Left ventricle myocardium inferior (tissue), 1 donor: ENCODE data around the gene PTPRG. TPM values are rescaled to one million over a fixed set of nuclear protein-coding genes. Genes with fewer than 3 reads are reported as not detected.
A peak's percentile ranks its signal among the peaks of the same experiment; 100 is the strongest.

Experiments
- DNase-seq: peaks from one replicate; pipeline ENCODE4 v3.0.0-alpha.2; 2020
- H3K27ac ChIP-seq: fragments of 200-600 bp; replicated peaks from 2 replicates; pipeline ENCODE4 v1.8.0; 2021
- H3K27me3 ChIP-seq: fragments of 200-600 bp; 2 replicates; pipeline ENCODE4 v1.8.0; 2021; ENCODE audit warnings: low read depth
- H3K36me3 ChIP-seq: fragments of 200-600 bp; 2 replicates; pipeline ENCODE4 v1.8.0; 2021
- H3K4me1 ChIP-seq: fragments of 200-600 bp; 2 replicates; pipeline ENCODE4 v1.8.0; 2021
- H3K4me3 ChIP-seq: fragments of 200-600 bp; 2 replicates; pipeline ENCODE4 v1.8.0; 2021; ENCODE audit warnings: mild to moderate bottlenecking, moderate library complexity
- H3K9me3 ChIP-seq: fragments of 200-600 bp; replicated peaks from 2 replicates; pipeline ENCODE4 v1.8.0; 2021
- CTCF ChIP-seq: fragments of 200-600 bp; IDR thresholded peaks from 2 replicates; pipeline ENCODE4 v1.8.0; 2021; ENCODE audit warnings: antibody characterized with exemption, mild to moderate bottlenecking, borderline replicate concordance
- intact Hi-C: fragments of 100-400 bp; cut with micrococcal nuclease; formaldehyde crosslinking; loops from one replicate; pipeline ENCODE4 v1.11.0; 2022
- total RNA-seq: library from RNA; stranded (reverse); fragmentation: NEBNext Ultra II Directional; extraction: Animal tissue kit (Norgen Biotek cat#: 25700); gene quantifications from one replicate; pipeline ENCODE4 v1.2.1, GENCODE V29; 2021
- donor health status: DM: no; HTN: yes; CAD: no; lungs with severe emphysema.

The PTPRG gene
- total RNA-seq, 1 donor from 2014 or later = 29.6 TPM

GRCh38 chr3:61832375-61833229, 271.2 kb downstream of the PTPRG start:
- no peak for TF ChIP-seq CTCF

GRCh38 chr3:61839256-61839655, 277.9 kb downstream of the PTPRG start:
- intact Hi-C loops = no loop called here
- no peak for DNase-seq

More at GRCh38 chr3:61832375-61833229, 271.2 kb downstream of the PTPRG start:
- peaks cover 64% of the 10 kb centered on the region for H3K4me1 ChIP-seq
- H3K4me3 ChIP-seq = no peak overlapping the region
- DNase-seq = no peak
- H3K9me3 ChIP-seq = no peaks in the 10 kb centered on the region
- H3K27me3 ChIP-seq = no peaks in the 10 kb centered on the region
- H3K36me3 ChIP-seq = no peaks in the 10 kb centered on the region
- no peak overlapping the region for H3K27ac ChIP-seq
- intact Hi-C loops = no loop called here

DNA sequence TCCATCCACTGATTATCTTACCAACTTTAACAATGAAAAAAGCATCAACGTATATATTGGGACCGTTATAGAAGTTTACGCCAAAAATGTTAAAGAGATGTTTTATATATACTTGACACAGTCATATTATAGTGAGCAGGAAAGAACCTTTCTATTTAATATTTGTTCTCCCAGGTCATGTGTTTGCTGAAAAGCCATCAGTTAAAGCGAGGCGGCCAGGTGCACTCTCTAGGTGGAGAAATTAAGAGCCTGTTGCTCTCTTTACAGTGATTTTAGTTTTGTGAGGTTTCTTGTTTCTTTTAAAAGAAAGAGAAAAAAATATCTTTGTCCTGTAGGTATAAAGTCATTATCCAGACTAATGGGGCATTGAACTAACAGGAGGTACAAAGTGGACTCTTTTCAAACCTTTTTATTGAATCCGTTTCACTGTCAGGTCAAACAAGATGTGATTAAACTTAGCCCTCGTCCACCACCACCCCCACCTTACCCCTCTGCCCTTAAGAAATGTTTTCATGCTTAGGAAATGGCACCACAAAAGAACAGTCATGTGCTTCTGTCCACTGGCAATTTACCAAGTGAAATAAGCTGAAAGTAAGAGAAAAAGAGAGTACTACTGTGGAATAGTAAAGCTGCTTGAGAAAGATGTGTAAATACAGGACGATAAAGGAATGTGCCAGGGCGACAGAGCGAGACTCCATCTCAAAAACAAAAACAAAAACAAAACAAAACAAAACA, 279.9 kb downstream of the PTPRG start:
- H3K9me3 ChIP-seq = no peaks in the 10 kb centered on the region
- TF ChIP-seq CTCF = no peak
- peaks cover 48% of the 10 kb centered on the region for H3K4me1 ChIP-seq
- peak overlapping the region; percentile 9 for H3K27ac ChIP-seq
- H3K27me3 ChIP-seq = no peaks in the 10 kb centered on the region
- no peak overlapping the region for H3K4me3 ChIP-seq
- no peak for DNase-seq
- intact Hi-C loops = no loop called here
- H3K36me3 ChIP-seq = no peaks in the 10 kb centered on the region

More at GRCh38 chr3:61839256-61839655, 277.9 kb downstream of the PTPRG start:
- no peak for TF ChIP-seq CTCF
- Histone ChIP-seq H3K4me1 (peaks cover 51% of the 10 kb centered on the region), H3K9me3 (no peaks in the 10 kb centered on the region), H3K27me3 (no peaks in the 10 kb centered on the region), H3K36me3 (no peaks in the 10 kb centered on the region), H3K27ac (peak overlapping the region; percentile 17), H3K4me3 (no peak overlapping the region)

GRCh38 chr3:61841988-61842387, 280.6 kb downstream of the PTPRG start:
- Histone ChIP-seq H3K36me3 (no peaks in the 10 kb centered on the region), H3K4me3 (no peak overlapping the region), H3K27me3 (no peaks in the 10 kb centered on the region), H3K4me1 (peaks cover 53% of the 10 kb centered on the region), H3K27ac (peak overlapping the region; percentile 9), H3K9me3 (no peaks in the 10 kb centered on the region)
- DNase-seq = no peak
- TF ChIP-seq CTCF = no peak
- intact Hi-C loops = no loop called here

DNA sequence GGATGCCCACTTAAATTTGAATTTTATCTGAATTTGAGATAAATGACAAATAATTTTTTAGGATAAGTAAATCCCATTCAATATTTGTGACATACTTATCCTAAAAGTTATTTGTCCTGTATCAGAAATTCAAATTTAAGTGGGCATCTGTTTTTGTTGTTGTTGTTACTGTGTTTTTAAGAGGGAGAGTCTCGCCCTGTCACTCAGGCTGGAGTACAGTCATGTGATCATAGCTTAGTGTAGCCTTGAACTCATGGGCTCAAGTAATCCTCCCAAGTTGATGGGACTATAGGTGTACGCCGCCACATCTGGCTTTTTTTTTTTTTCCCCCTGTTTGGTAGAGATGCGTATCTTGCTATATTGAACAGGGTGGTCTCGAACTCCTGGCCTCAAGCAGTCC, 283.0 kb downstream of the PTPRG start:
- no peaks in the 10 kb centered on the region for H3K27me3 ChIP-seq
- no peak for TF ChIP-seq CTCF
- no peaks in the 10 kb centered on the region for H3K9me3 ChIP-seq
- peaks cover 69% of the 10 kb centered on the region for H3K4me1 ChIP-seq
- intact Hi-C loops = no loop called here
- no peak overlapping the region for H3K27ac ChIP-seq
- no peak overlapping the region for H3K4me3 ChIP-seq
- no peaks in the 10 kb centered on the region for H3K36me3 ChIP-seq
- DNase-seq = no peak
